Mammary epithelial cell (primary cell): ENCODE data around the gene URM1.

Source experiments
- CTCF ChIP-seq, 2 donors: IDR thresholded peaks in 1 of 2; conservative IDR thresholded peaks in 1 of 2; 2 replicates each; pipeline ENCODE4 v1.5.1; 2011 to 2012; ENCODE audit warnings: inconsistent platforms in 2 of 2, low read length in 2 of 2, mild to moderate bottlenecking in 2 of 2, control low read depth in 1 of 2, low read depth in 1 of 2; ENCODE audit not compliant: insufficient read depth in 1 of 2; ENCODE audit errors: extremely low read depth in 1 of 2
- EZH2 ChIP-seq: IDR thresholded peaks from 2 replicates; pipeline ENCODE4 v1.6.1; 2012; ENCODE audit warnings: low read length, inconsistent platforms, borderline replicate concordance

GRCh38 chr9:128375865-128376264 lies 4.7 kb downstream of the URM1 start:
- no peak for TF ChIP-seq CTCF (conservative IDR thresholded peaks at IDR 0.05 in 1 of 2, IDR thresholded peaks at IDR 0.05 in 1 of 2; ENCODE audit: extremely low read depth in 1 of 2, insufficient read depth in 1 of 2, low read depth in 1 of 2, low read length in 2 of 2)
- TF ChIP-seq EZH2: no peak
